Activated CD4-positive, alpha-beta T cell treated with anti-CD3 and anti-CD28 coated beads for 36 hours (primary cell): Measurements from ENCODE around the gene ABCG2. TPM values are rescaled to one million over a fixed set of nuclear protein-coding genes. Genes with fewer than 3 reads are reported as not detected.

ENCODE experiments used
- ATAC-seq: fragments of 200-7000 bp; cut with Tn5 transposase; one replicate; pipeline ENCODE4 v1.10.0; 2021; ENCODE audit warnings: mild to moderate bottlenecking, moderate library complexity
- CTCF ChIA-PET: fragments of 350-600 bp; sonication (Branson Sonifier 250); formaldehyde crosslinking; loops from one replicate; lab custom pipeline; 2021; ENCODE audit warnings: antibody characterized with exemption; lab: Charles Lee
- POLR2A ChIA-PET: fragments of 350-600 bp; sonication (Branson Sonifier 250); formaldehyde crosslinking; loops from one replicate; lab custom pipeline; 2021; ENCODE audit warnings: antibody characterized with exemption, inconsistent platforms; lab: Charles Lee
- DNase-seq: peaks from one replicate; pipeline ENCODE4 v3.0.0-alpha.2; 2020
- H3K27ac Mint-ChIP-seq: one replicate; pipeline ENCODE4 v1.8.0; 2021; ENCODE audit warnings: mixed read lengths
- H3K27me3 Mint-ChIP-seq: one replicate; pipeline ENCODE4 v1.8.0; 2021; ENCODE audit warnings: mixed read lengths
- H3K36me3 Mint-ChIP-seq: one replicate; pipeline ENCODE4 v1.8.0; 2021; ENCODE audit warnings: low read depth, mixed read lengths
- H3K4me1 Mint-ChIP-seq: one replicate; pipeline ENCODE4 v1.8.0; 2021; ENCODE audit warnings: mixed read lengths
- H3K4me3 Mint-ChIP-seq: one replicate; pipeline ENCODE4 v1.8.0; 2021; ENCODE audit warnings: mild to moderate bottlenecking, moderate library complexity, mixed read lengths
- H3K9me3 Mint-ChIP-seq: one replicate; pipeline ENCODE4 v1.8.0; 2021; ENCODE audit warnings: low read depth, mixed read lengths
- intact Hi-C, 2 experiments: fragments of 100-400 bp; cut with DNase I in 1 of 2; cut with micrococcal nuclease in 1 of 2; formaldehyde crosslinking; loops; one replicate each; pipeline versions ENCODE4 v1.14.2 to v1.15.1; 2022 to 2024; cut with DNase I, micrococcal nuclease
- total RNA-seq, 2 experiments: library from RNA; stranded (reverse); gene quantifications; one replicate each; pipeline ENCODE4 v1.2.3, GENCODE V29; 2021

Gene ABCG2
- total RNA-seq, 2 experiments from 2014 or later, result 0.33 to 0.39 TPM

- DNase-seq, result no peak
- H3K9me3 Mint-ChIP-seq, result no peaks in the 10 kb centered on the region
- ChIA-PET POLR2A (no interaction called here), CTCF (interaction anchor here (0.7 kb wide), 1 partner anchor 13 kb away, joined by 3 read pairs; no protein-coding TSS in a partner anchor)
- H3K27me3 Mint-ChIP-seq, result no peaks in the 10 kb centered on the region
- H3K36me3 Mint-ChIP-seq, result peaks cover 36% of the 10 kb centered on the region
- H3K27ac Mint-ChIP-seq, result no peak overlapping the region
- H3K4me1 Mint-ChIP-seq, result no peaks in the 10 kb centered on the region
- no peak overlapping the region for H3K4me3 Mint-ChIP-seq
- intact Hi-C loops, result no loop called here
- no peak for ATAC-seq
These were observed 95.6 kb downstream of the ABCG2 start for GRCh38 chr4:88062843-88063242.

GRCh38 chr4:88062311-88062710 lies 96.1 kb downstream of the ABCG2 start:
- intact Hi-C loops, result no loop called here
- ATAC-seq (no peak), DNase-seq (no peak)
- H3K4me3 Mint-ChIP-seq, result no peak overlapping the region
- H3K27ac Mint-ChIP-seq, result no peak overlapping the region
- no peaks in the 10 kb centered on the region for H3K27me3 Mint-ChIP-seq
- no peaks in the 10 kb centered on the region for H3K4me1 Mint-ChIP-seq
- peaks cover 30% of the 10 kb centered on the region for H3K36me3 Mint-ChIP-seq
- H3K9me3 Mint-ChIP-seq, result no peaks in the 10 kb centered on the region
- POLR2A ChIA-PET, result no interaction called here
- CTCF ChIA-PET, result no interaction called here

- DNase-seq (no peak), ATAC-seq (no peak)
- ChIA-PET POLR2A (no interaction called here), CTCF (no interaction called here)
- Mint-ChIP-seq H3K4me3 (no peak overlapping the region), H3K4me1 (no peaks in the 10 kb centered on the region), H3K9me3 (no peaks in the 10 kb centered on the region), H3K27me3 (no peaks in the 10 kb centered on the region), H3K27ac (no peak overlapping the region), H3K36me3 (peaks cover 22% of the 10 kb centered on the region)
- intact Hi-C loops, result no loop called here
These were observed 98.0 kb downstream of the ABCG2 start for GRCh38 chr4:88060431-88060830.

- DNase-seq (no peak), ATAC-seq (no peak)
- Mint-ChIP-seq H3K9me3 (no peaks in the 10 kb centered on the region), H3K4me3 (no peak overlapping the region), H3K36me3 (peaks cover 18% of the 10 kb centered on the region), H3K27me3 (no peaks in the 10 kb centered on the region), H3K4me1 (no peaks in the 10 kb centered on the region), H3K27ac (no peak overlapping the region)
- ChIA-PET POLR2A (no interaction called here), CTCF (interaction anchor here (0.9 kb wide), 1 partner anchor 152 kb away, joined by 4 read pairs; no protein-coding TSS in a partner anchor)
- intact Hi-C loops, result no loop called here
These were observed 98.7 kb downstream of the ABCG2 start for GRCh38 chr4:88059766-88060165.

GRCh38 chr4:88058295-88058694 lies 100.1 kb downstream of the ABCG2 start:
- ChIA-PET CTCF (interaction anchor here (0.8 kb wide), 1 partner anchor 154 kb away, joined by 3 read pairs; no protein-coding TSS in a partner anchor), POLR2A (no interaction called here)
- H3K9me3 Mint-ChIP-seq, result no peaks in the 10 kb centered on the region
- no peaks in the 10 kb centered on the region for H3K27me3 Mint-ChIP-seq
- DNase-seq, result no peak
- H3K36me3 Mint-ChIP-seq, result peaks cover 13% of the 10 kb centered on the region
- H3K27ac Mint-ChIP-seq, result no peak overlapping the region
- ATAC-seq, result no peak
- no peaks in the 10 kb centered on the region for H3K4me1 Mint-ChIP-seq
- no peak overlapping the region for H3K4me3 Mint-ChIP-seq
- intact Hi-C loops, result no loop called here

- no peak overlapping the region for H3K27ac Mint-ChIP-seq
- peak; percentile 6 for DNase-seq
- no peaks in the 10 kb centered on the region for H3K9me3 Mint-ChIP-seq
- H3K36me3 Mint-ChIP-seq, result peaks cover 16% of the 10 kb centered on the region
- ChIA-PET POLR2A (no interaction called here), CTCF (interaction anchor here (0.6 to 1.6 kb wide), 2 partner anchors 21 to 157 kb away, joined by 5 to 6 read pairs; no protein-coding TSS in a partner anchor)
- H3K4me1 Mint-ChIP-seq, result no peaks in the 10 kb centered on the region
- ATAC-seq, result no peak
- intact Hi-C loops, result no loop called here
- H3K27me3 Mint-ChIP-seq, result no peaks in the 10 kb centered on the region
- no peak overlapping the region for H3K4me3 Mint-ChIP-seq
These were observed 103.5 kb downstream of the ABCG2 start for GRCh38 chr4:88054901-88055300.

GRCh38 chr4:88054229-88054628 lies 104.2 kb downstream of the ABCG2 start:
- POLR2A ChIA-PET, result no interaction called here
- H3K27ac Mint-ChIP-seq, result no peak overlapping the region
- H3K27me3 Mint-ChIP-seq, result no peaks in the 10 kb centered on the region
- H3K9me3 Mint-ChIP-seq, result no peaks in the 10 kb centered on the region
- H3K4me3 Mint-ChIP-seq, result no peak overlapping the region
- peaks cover 12% of the 10 kb centered on the region for H3K36me3 Mint-ChIP-seq
- no peaks in the 10 kb centered on the region for H3K4me1 Mint-ChIP-seq
- ATAC-seq (no peak), DNase-seq (no peak)
- CTCF ChIA-PET, result interaction anchor here (1.5 to 1.6 kb wide), 2 partner anchors 81 to 158 kb away, joined by 3 to 6 read pairs; no protein-coding TSS in a partner anchor
- intact Hi-C loops, result no loop called here

- no peak overlapping the region for H3K4me3 Mint-ChIP-seq
- CTCF ChIA-PET, result interaction anchor here (0.6 kb wide), 1 partner anchor 282 kb away, joined by 3 read pairs; no protein-coding TSS in a partner anchor
- POLR2A ChIA-PET, result no interaction called here
- H3K27me3 Mint-ChIP-seq, result no peaks in the 10 kb centered on the region
- DNase-seq (no peak), ATAC-seq (no peak)
- intact Hi-C loops, result no loop called here
- H3K9me3 Mint-ChIP-seq, result no peaks in the 10 kb centered on the region
- H3K36me3 Mint-ChIP-seq, result peaks cover 19% of the 10 kb centered on the region
- no peak overlapping the region for H3K27ac Mint-ChIP-seq
- H3K4me1 Mint-ChIP-seq, result no peaks in the 10 kb centered on the region
These were observed 113.4 kb downstream of the ABCG2 start for GRCh38 chr4:88045021-88045420.

GRCh38 chr4:88043586-88044340 lies 114.7 kb downstream of the ABCG2 start:
- no peak for DNase-seq
- no peak overlapping the region for H3K27ac Mint-ChIP-seq
- H3K27me3 Mint-ChIP-seq, result no peaks in the 10 kb centered on the region
- POLR2A ChIA-PET, result no interaction called here
- H3K9me3 Mint-ChIP-seq, result no peaks in the 10 kb centered on the region
- no peak for ATAC-seq
- H3K4me1 Mint-ChIP-seq, result no peaks in the 10 kb centered on the region
- no peak overlapping the region for H3K4me3 Mint-ChIP-seq
- peaks cover 23% of the 10 kb centered on the region for H3K36me3 Mint-ChIP-seq
- CTCF ChIA-PET, result interaction anchor here (0.8 to 1.0 kb wide), 2 partner anchors 11 to 168 kb away, joined by 4 read pairs; no protein-coding TSS in a partner anchor
- intact Hi-C loops, result no loop called here

GRCh38 chr4:88043001-88043400 lies 115.4 kb downstream of the ABCG2 start:
- CTCF ChIA-PET, result interaction anchor here (0.8 to 1.0 kb wide), 2 partner anchors 10 to 168 kb away, joined by 4 read pairs; no protein-coding TSS in a partner anchor
- POLR2A ChIA-PET, result no interaction called here
- ATAC-seq, result no peak

GRCh38 chr4:88041626-88042025 lies 116.8 kb downstream of the ABCG2 start:
- no peak overlapping the region for H3K4me3 Mint-ChIP-seq
- DNase-seq (no peak), ATAC-seq (no peak)
- H3K9me3 Mint-ChIP-seq, result no peaks in the 10 kb centered on the region
- H3K27me3 Mint-ChIP-seq, result no peaks in the 10 kb centered on the region
- ChIA-PET POLR2A (no interaction called here), CTCF (interaction anchor here (0.6 to 0.8 kb wide), 2 partner anchors 9 to 169 kb away, joined by 3 read pairs; no protein-coding TSS in a partner anchor)
- no peak overlapping the region for H3K27ac Mint-ChIP-seq
- intact Hi-C loops, result no loop called here
- H3K4me1 Mint-ChIP-seq, result no peaks in the 10 kb centered on the region
- peaks cover 23% of the 10 kb centered on the region for H3K36me3 Mint-ChIP-seq

More at GRCh38 chr4:88043001-88043400, 115.4 kb downstream of the ABCG2 start:
- Mint-ChIP-seq H3K27me3 (no peaks in the 10 kb centered on the region), H3K9me3 (no peaks in the 10 kb centered on the region), H3K27ac (no peak overlapping the region), H3K36me3 (peaks cover 28% of the 10 kb centered on the region), H3K4me3 (no peak overlapping the region), H3K4me1 (no peaks in the 10 kb centered on the region)
- intact Hi-C loops, result no loop called here
- no peak for DNase-seq

- Mint-ChIP-seq H3K27me3 (no peaks in the 10 kb centered on the region), H3K36me3 (peaks cover 19% of the 10 kb centered on the region), H3K4me3 (no peak overlapping the region), H3K27ac (no peak overlapping the region), H3K9me3 (no peaks in the 10 kb centered on the region), H3K4me1 (no peaks in the 10 kb centered on the region)
- ATAC-seq (no peak), DNase-seq (no peak)
- intact Hi-C loops, result no loop called here
- CTCF ChIA-PET, result interaction anchor here (0.6 to 0.8 kb wide), 2 partner anchors 170 to 188 kb away, joined by 3 read pairs; no protein-coding TSS in a partner anchor
- POLR2A ChIA-PET, result interaction anchor here (0.7 kb wide), 1 partner anchor 468 kb away, joined by 5 read pairs; no protein-coding TSS in a partner anchor
These were observed 117.7 kb downstream of the ABCG2 start for GRCh38 chr4:88040707-88041106.
